Adrenal gland (tissue), 5 donors: ENCODE data around the gene ADGRG7.

Experiments
- CTCF ChIP-seq, 6 experiments: fragments of 450-650 bp in 4 of 6; fragments of 200-600 bp in 2 of 6; sonication (generic) in 1 of 6; IDR thresholded peaks; 1 replicate in 5 of 6; 2 replicates in 1 of 6; pipeline versions ENCODE4 v1.5.1 to v1.8.0; 2016 to 2021; ENCODE audit warnings: antibody characterized with exemption in 6 of 6, mild to moderate bottlenecking in 2 of 6, moderate library complexity in 1 of 6
- POLR2A ChIP-seq, 2 donors: fragments of 450-650 bp; IDR thresholded peaks; one replicate each; pipeline ENCODE4 v1.6.1; 2017; ENCODE audit warnings: antibody characterized with exemption in 2 of 2, mild to moderate bottlenecking in 2 of 2, moderate library complexity in 1 of 2
- donor health status: DM: no; HTN: no; CAD: no.

GRCh38 chr3:100650651-100651619 is 41.5 kb downstream of the ADGRG7 start:
- TF ChIP-seq CTCF (IDR thresholded peaks at IDR 0.05), result peak in 1 of 6 experiments; percentile 12
- no peak for TF ChIP-seq POLR2A (IDR thresholded peaks at IDR 0.05)
